GM12874 (cell line): ENCODE data around the gene ESR2.

Experiments
- CTCF ChIP-seq: IDR thresholded peaks from 2 replicates; pipeline ENCODE4 v1.5.1; 2011; ENCODE audit warnings: low read depth, mild to moderate bottlenecking, control low read depth, low read length, moderate library complexity; ENCODE audit not compliant: insufficient read depth

Gene ESR2

DNA sequence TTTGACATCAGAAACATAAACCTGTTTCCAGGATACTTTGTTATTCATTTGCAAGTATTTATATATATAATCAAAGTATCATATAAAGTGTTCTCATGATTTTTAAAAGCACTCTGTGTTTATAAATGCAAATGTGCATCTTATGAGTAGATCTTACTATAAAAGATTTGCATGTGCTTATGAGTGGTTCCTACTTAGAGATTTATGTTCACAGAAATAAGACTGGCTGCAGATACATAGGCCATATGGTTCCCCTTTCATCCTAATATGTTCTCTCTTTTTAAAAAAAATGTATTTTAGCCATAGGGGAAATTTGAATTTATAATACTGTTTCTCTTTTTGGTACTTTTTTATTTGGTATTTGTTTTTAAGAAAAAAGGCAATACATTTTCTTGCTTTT lies 174.2 kb downstream of the ESR2 start:
- no peak for TF ChIP-seq CTCF

DNA sequence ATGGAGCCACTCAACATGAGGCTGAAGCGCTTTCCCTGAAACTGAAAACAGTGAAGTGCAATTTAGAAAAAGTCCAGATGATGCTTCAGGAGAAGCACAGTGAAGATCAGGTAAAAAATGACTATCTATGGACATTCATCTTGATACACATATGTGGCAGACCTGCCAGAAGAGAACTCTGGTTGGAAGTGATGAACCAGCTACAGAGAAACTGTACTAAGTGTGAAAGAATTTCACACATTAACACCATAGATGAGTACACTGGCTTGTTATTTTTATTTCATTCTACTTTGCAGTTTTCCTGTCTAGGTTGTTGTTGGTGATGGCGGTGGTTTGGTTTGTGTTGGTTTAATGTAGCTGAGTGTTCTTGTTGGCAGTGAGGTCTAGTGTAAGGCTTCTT lies 174.7 kb downstream of the ESR2 start:
- TF ChIP-seq CTCF, result no peak

DNA sequence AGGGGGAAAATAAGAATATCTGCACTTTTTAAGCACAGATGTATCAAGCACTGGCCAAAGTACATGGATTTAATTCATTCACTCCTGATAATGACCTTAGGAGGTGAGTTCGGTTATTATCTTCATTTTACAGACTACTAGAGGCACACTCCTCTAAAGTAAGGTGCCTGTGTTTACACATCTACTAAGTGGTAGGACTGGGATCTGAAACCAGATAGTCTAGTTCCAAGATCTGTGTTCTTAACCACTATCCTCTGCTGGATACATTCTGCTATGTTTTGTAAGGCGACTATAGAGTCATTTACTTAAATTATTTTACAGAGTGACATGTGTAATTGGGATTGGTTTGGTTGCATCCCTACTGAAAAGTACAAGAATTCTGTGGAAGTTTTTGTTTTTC lies 175.3 kb downstream of the ESR2 start:
- TF ChIP-seq CTCF, result no peak

DNA sequence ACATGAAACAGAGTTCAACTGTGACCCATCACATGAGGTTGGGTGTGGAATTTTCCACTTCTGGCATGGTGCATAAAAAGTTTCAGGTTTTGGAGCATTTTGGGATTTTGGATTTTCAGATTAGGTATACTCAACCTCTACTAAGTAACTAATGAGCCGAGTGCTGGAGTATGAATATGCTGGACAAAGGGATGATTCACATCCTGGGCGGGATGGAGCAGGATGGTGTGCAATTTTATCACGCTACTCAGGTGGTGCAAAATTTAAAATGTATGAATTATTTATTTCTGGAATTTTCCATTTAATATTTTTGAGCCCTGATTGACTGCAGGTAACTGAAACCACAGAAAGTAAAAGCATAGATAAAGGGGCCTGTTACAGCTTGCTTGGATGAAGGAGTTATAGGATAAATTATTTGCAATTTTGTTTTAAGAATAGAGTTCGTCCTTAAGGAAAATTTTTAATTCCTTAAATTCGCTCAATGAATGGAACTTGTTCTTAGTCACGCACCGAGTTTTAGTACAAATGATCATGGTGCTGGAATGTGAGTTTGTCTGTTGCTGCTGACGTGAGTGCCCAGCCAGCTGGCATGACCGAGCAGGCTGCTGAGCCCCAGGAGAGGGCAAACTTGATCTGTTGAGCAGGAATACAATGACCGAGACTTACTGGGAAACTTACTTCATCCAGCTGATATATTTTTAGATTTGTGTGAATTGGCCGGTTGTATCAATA lies 176.3 kb downstream of the ESR2 start:
- TF ChIP-seq CTCF, result no peak

- TF ChIP-seq CTCF, result no peak
Measured at GRCh38 chr14:64115401-64115800, 178.8 kb downstream of the ESR2 start.

- TF ChIP-seq CTCF, result no peak
Measured at GRCh38 chr14:64114796-64115195, 179.4 kb downstream of the ESR2 start.

DNA sequence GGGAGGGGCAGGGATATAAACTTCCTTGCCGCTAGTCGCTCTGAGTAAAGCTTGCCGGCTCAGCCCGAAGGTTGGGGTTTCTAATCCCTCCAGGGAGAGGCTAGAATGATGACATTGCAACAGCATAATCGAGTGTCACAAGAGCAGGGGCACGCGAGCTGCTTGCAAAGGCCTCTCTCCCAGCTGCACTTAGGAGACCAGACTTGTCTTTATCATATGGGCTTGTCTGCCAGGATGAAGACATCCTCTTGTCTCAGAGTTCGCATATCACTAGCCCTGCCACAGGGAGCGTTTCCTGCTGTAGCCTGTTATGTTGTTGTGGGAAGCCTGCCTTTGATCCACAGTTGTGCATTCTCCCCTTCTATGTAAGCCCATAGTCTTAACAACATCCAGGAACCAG lies 180.0 kb downstream of the ESR2 start:
- TF ChIP-seq CTCF, result no peak
